Measurements from ENCODE around the gene SMTN. TPM values are rescaled to one million over a fixed set of nuclear protein-coding genes. Genes with fewer than 3 reads are reported as not detected.
A peak's percentile ranks its signal among the peaks of the same experiment; 100 is the strongest.

Gene SMTN
- total and polyA plus RNA-seq, 4 experiments from 2014 or later, result 0.34 to 1.7 (median 1.2) TPM

DNA sequence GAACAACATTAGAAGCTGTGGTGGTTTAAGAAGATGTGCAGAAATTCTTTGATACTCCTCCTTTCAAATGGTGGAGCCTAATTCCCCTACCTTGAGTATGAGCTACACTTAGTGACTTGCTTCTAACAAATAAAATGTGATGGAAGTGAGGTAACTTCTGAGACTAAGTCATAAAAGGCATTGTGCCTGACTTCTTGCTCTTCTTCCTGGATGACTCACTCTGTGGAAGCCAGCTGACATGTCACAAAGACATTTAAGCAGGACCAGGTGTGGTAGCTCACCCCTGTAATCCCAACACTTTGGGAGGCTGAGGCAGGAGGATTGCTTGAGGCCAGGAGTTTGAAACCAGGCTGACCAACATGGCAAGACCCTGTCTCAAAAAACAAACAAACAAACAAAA lies 63.1 kb downstream of the SMTN start:
- no peak for DNase-seq
- H3K36me3 ChIP-seq (ENCODE audit: insufficient read depth, low read length), result no peaks in the 10 kb centered on the region
- H3K27me3 Mint-ChIP-seq, result peaks cover 1% of the 10 kb centered on the region in 2 donors
- no peak overlapping the region for H3K4me3 Mint-ChIP-seq
- no peaks in the 10 kb centered on the region for H3K4me1 ChIP-seq (ENCODE audit: insufficient read depth, low read length)
- no peak overlapping the region for H3K27ac ChIP-seq (ENCODE audit: low read depth, low read length)
- H3K9me3 Mint-ChIP-seq, result peaks cover 0 to 15% (median 1%) of the 10 kb centered on the region in 8 donors
- H3K9me3 ChIP-seq (ENCODE audit: control insufficient read depth in 1 of 2, low read length in 2 of 2), result no peaks in the 10 kb centered on the region
- POLR2A ChIA-PET (ENCODE audit: partially characterized antibody), result no interaction called here
- no peak overlapping the region for H3K4me3 ChIP-seq (ENCODE audit: low read length in 2 of 2)
- H3K27me3 ChIP-seq (ENCODE audit: insufficient read depth, low read length), result no peaks in the 10 kb centered on the region
- H3K4me1 Mint-ChIP-seq, result no peaks in the 10 kb centered on the region
- CTCF ChIA-PET (ENCODE audit: partially characterized antibody), result interaction anchor here (0.7 kb wide), 1 partner anchor 36 kb away, joined by 3 read pairs; no protein-coding TSS in a partner anchor
- H3K36me3 Mint-ChIP-seq, result no peaks in the 10 kb centered on the region
- intact Hi-C loops (cut with micrococcal nuclease), result no loop called here
- no peak overlapping the region for H3K27ac Mint-ChIP-seq

DNA sequence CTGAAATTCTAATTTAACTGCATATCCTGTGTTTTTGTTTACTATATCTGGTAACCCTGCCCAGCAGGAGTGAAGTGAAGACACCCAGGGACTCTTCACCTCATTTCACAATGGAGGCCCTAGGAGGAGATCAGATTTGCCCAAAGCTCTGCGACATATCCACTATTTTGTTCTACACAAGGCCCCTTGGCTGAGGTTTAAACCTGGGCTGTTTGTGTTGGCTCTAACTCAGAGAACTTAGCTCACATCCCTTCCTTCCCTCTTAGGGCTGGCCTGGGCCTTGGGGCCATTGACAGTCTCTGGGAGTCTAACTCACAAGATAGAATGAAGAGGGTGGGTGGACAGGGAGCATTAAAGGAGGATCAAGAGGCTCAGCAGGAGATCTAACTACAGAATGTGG lies 67.4 kb downstream of the SMTN start:
- Mint-ChIP-seq H3K27me3 (peaks cover 5 to 7% of the 10 kb centered on the region in 2 donors), H3K36me3 (no peaks in the 10 kb centered on the region), H3K4me1 (no peaks in the 10 kb centered on the region), H3K4me3 (no peak overlapping the region), H3K9me3 (peaks cover 0 to 15% (median 1%) of the 10 kb centered on the region in 8 donors), H3K27ac (no peak overlapping the region)
- no peaks in the 10 kb centered on the region for H3K4me1 ChIP-seq (ENCODE audit: insufficient read depth, low read length)
- H3K27ac ChIP-seq (ENCODE audit: low read depth, low read length), result no peak overlapping the region
- no peaks in the 10 kb centered on the region for H3K27me3 ChIP-seq (ENCODE audit: insufficient read depth, low read length)
- intact Hi-C loops (cut with micrococcal nuclease), result no loop called here
- H3K36me3 ChIP-seq (ENCODE audit: insufficient read depth, low read length), result no peaks in the 10 kb centered on the region
- no peak for DNase-seq
- CTCF ChIA-PET (ENCODE audit: partially characterized antibody), result interaction anchor here (1.0 kb wide), 1 partner anchor 61 kb away, joined by 3 read pairs; no protein-coding TSS in a partner anchor
- POLR2A ChIA-PET (ENCODE audit: partially characterized antibody), result interaction anchor here (2.1 kb wide), 1 partner anchor 11 kb away, joined by 6 read pairs; the partner anchor contains the start of gene RNF185
- no peaks in the 10 kb centered on the region for H3K9me3 ChIP-seq (ENCODE audit: control insufficient read depth in 1 of 2, low read length in 2 of 2)
- no peak overlapping the region for H3K4me3 ChIP-seq (ENCODE audit: low read length in 2 of 2)

DNA sequence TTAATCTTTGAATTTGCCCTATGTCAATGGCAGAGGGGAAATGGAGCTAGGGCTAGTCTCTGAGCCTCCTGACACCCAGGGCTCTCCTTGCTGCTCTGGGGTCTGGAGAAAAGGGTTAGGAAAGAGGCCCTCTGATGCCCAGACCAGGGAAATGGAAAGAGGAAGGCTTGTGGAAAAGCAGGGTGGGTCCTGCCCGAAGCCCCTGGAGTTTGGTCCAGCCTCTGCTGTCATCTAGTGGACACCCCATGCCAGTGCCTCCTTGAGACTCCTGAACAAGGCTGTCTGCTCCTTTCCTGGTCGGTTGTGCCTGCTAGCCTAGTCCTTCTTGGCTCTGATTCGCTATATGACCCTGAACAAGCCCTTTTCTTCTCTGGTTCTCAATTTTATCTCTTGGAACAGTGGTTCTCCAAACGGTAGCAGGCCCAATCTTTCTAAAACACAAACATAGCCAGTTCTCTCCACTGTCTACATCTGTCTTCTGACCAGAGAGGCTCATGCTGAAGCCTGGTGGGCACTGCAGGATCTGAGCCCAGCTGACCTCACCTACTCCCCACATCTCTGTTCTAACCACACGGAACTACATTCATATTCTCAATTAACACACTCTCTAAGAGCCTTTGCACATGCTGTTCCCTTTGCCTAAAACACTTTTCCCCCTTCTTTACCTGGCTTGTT lies 68.0 kb downstream of the SMTN start:
- peak in 3 of 5 donors; percentile 12 to 15 (median 14) for DNase-seq
- ChIA-PET POLR2A (ENCODE audit: partially characterized antibody) (interaction anchor here (2.1 kb wide), 1 partner anchor 10 kb away, joined by 6 read pairs; the partner anchor contains the start of gene RNF185), CTCF (ENCODE audit: partially characterized antibody) (interaction anchor here (1.0 kb wide), 2 partner anchors 62 to 202 kb away, joined by 3 read pairs; no protein-coding TSS in a partner anchor)
- Histone ChIP-seq H3K4me1 (ENCODE audit: insufficient read depth, low read length) (no peaks in the 10 kb centered on the region), H3K27me3 (ENCODE audit: insufficient read depth, low read length) (no peaks in the 10 kb centered on the region), H3K4me3 (ENCODE audit: low read length in 2 of 2) (no peak overlapping the region), H3K27ac (ENCODE audit: low read depth, low read length) (no peak overlapping the region), H3K36me3 (ENCODE audit: insufficient read depth, low read length) (no peaks in the 10 kb centered on the region), H3K9me3 (ENCODE audit: control insufficient read depth in 1 of 2, low read length in 2 of 2) (no peaks in the 10 kb centered on the region)
- Mint-ChIP-seq H3K4me3 (no peak overlapping the region), H3K27me3 (peaks cover 5 to 7% of the 10 kb centered on the region in 2 donors), H3K36me3 (no peaks in the 10 kb centered on the region), H3K4me1 (no peaks in the 10 kb centered on the region), H3K27ac (no peak overlapping the region), H3K9me3 (peaks cover 0 to 15% (median 1%) of the 10 kb centered on the region in 8 donors)
- intact Hi-C loops (cut with micrococcal nuclease), result no loop called here

DNA sequence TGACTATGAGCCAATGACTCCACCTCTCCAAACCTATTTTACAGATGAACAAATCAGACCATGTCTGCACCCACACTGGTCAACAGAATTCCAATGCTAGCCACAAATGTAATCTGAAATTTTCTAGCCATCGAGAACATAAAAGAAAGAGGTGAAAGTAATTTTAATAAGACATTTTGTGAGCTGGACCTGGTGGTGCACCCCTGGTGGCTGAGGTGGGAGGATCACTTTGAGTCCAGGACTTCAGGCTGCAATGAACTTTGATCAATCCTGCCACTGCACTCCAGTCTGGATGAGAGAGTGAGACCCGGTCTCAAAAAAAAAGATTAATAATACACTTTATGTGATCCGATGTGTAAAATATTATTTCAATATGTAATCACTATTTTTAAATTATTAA lies 69.5 kb downstream of the SMTN start:
- no peaks in the 10 kb centered on the region for H3K4me1 Mint-ChIP-seq
- H3K9me3 ChIP-seq (ENCODE audit: control insufficient read depth in 1 of 2, low read length in 2 of 2), result no peaks in the 10 kb centered on the region
- H3K27ac ChIP-seq (ENCODE audit: low read depth, low read length), result no peak overlapping the region
- intact Hi-C loops (cut with micrococcal nuclease), result no loop called here
- peaks cover 5 to 7% of the 10 kb centered on the region in 2 donors for H3K27me3 Mint-ChIP-seq
- H3K4me1 ChIP-seq (ENCODE audit: insufficient read depth, low read length), result no peaks in the 10 kb centered on the region
- H3K36me3 Mint-ChIP-seq, result no peaks in the 10 kb centered on the region
- no peaks in the 10 kb centered on the region for H3K36me3 ChIP-seq (ENCODE audit: insufficient read depth, low read length)
- no peak overlapping the region for H3K4me3 Mint-ChIP-seq
- H3K27me3 ChIP-seq (ENCODE audit: insufficient read depth, low read length), result no peaks in the 10 kb centered on the region
- no peak for DNase-seq
- POLR2A ChIA-PET (ENCODE audit: partially characterized antibody), result no interaction called here
- CTCF ChIA-PET (ENCODE audit: partially characterized antibody), result no interaction called here
- H3K4me3 ChIP-seq (ENCODE audit: low read length in 2 of 2), result no peak overlapping the region
- H3K9me3 Mint-ChIP-seq, result peaks cover 0 to 10% (median 1%) of the 10 kb centered on the region in 8 donors
- no peak overlapping the region for H3K27ac Mint-ChIP-seq

DNA sequence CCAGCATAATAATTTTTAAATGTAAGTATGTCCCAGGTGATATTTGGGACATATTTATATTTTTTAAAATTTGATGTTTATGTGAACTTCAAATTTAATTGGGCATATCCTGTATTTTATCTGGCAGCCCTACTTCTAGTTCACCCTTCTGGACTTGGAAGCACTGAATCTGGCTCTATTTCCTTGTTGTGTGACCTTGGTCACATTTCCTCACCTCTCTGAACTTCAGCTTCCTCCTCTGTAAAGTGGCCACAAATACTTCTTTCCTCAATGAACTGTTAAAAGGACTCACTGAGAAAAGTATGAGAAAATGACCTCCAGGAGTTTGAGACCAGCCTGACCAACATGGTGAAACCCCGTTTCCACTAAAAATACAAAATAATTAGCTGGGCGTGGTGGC lies 70.8 kb downstream of the SMTN start:
- Histone ChIP-seq H3K9me3 (ENCODE audit: control insufficient read depth in 1 of 2, low read length in 2 of 2) (no peaks in the 10 kb centered on the region), H3K27ac (ENCODE audit: low read depth, low read length) (no peak overlapping the region), H3K4me1 (ENCODE audit: insufficient read depth, low read length) (no peaks in the 10 kb centered on the region), H3K27me3 (ENCODE audit: insufficient read depth, low read length) (no peaks in the 10 kb centered on the region), H3K4me3 (ENCODE audit: low read length in 2 of 2) (no peak overlapping the region), H3K36me3 (ENCODE audit: insufficient read depth, low read length) (no peaks in the 10 kb centered on the region)
- peaks cover 0 to 9% (median 1%) of the 10 kb centered on the region in 8 donors for H3K9me3 Mint-ChIP-seq
- CTCF ChIA-PET (ENCODE audit: partially characterized antibody), result no interaction called here
- POLR2A ChIA-PET (ENCODE audit: partially characterized antibody), result no interaction called here
- H3K27me3 Mint-ChIP-seq, result peaks cover 6 to 7% of the 10 kb centered on the region in 2 donors
- no peak overlapping the region for H3K4me3 Mint-ChIP-seq
- no peaks in the 10 kb centered on the region for H3K36me3 Mint-ChIP-seq
- no peak for DNase-seq
- no peak overlapping the region for H3K27ac Mint-ChIP-seq
- no peaks in the 10 kb centered on the region for H3K4me1 Mint-ChIP-seq
- intact Hi-C loops (cut with micrococcal nuclease), result no loop called here

DNA sequence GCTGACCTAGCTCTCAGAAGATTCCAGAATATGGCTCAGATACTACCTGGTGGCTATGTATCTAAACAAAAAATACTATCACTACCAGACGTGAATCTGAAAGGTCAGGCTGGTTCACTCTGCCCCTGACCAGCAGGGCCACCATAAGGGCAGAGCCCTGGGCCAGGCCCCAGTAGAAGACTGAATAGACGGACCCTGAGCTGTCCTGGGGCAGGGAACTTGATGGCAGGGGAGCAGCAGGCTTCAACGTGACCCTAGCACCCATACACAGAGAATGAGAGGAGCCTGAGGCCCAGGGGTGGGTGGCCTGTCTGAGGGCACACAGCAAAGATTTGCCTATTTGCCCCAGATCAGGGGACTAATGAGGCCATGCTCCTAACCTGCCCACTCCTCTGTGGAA lies 72.2 kb downstream of the SMTN start:
- H3K4me1 Mint-ChIP-seq, result no peaks in the 10 kb centered on the region
- H3K27me3 Mint-ChIP-seq, result peaks cover 6 to 7% of the 10 kb centered on the region in 2 donors
- no peaks in the 10 kb centered on the region for H3K9me3 Mint-ChIP-seq
- H3K27me3 ChIP-seq (ENCODE audit: insufficient read depth, low read length), result no peaks in the 10 kb centered on the region
- no peaks in the 10 kb centered on the region for H3K36me3 Mint-ChIP-seq
- no peak overlapping the region for H3K27ac ChIP-seq (ENCODE audit: low read depth, low read length)
- H3K27ac Mint-ChIP-seq, result no peak overlapping the region
- ChIA-PET POLR2A (ENCODE audit: partially characterized antibody) (no interaction called here), CTCF (ENCODE audit: partially characterized antibody) (no interaction called here)
- no peak for DNase-seq
- H3K4me3 ChIP-seq (ENCODE audit: low read length in 2 of 2), result no peak overlapping the region
- H3K4me1 ChIP-seq (ENCODE audit: insufficient read depth, low read length), result no peaks in the 10 kb centered on the region
- H3K4me3 Mint-ChIP-seq, result no peak overlapping the region
- H3K9me3 ChIP-seq (ENCODE audit: control insufficient read depth in 1 of 2, low read length in 2 of 2), result no peaks in the 10 kb centered on the region
- intact Hi-C loops (cut with micrococcal nuclease), result no loop called here
- H3K36me3 ChIP-seq (ENCODE audit: insufficient read depth, low read length), result no peaks in the 10 kb centered on the region
